ENCODE measurements around the gene C2CD2L.
A peak's percentile ranks its signal among the peaks of the same experiment; 100 is the strongest.
"Not testable (repeated sequence)": the region's sequence is repeated elsewhere in the genome, so short reads cannot be mapped to it uniquely, and the experiment has no call there.

The C2CD2L gene

GRCh38 chr11:119134389-119134978 lies 27.3 kb downstream of the C2CD2L start:
- TF ChIP-seq, protein P1, sequence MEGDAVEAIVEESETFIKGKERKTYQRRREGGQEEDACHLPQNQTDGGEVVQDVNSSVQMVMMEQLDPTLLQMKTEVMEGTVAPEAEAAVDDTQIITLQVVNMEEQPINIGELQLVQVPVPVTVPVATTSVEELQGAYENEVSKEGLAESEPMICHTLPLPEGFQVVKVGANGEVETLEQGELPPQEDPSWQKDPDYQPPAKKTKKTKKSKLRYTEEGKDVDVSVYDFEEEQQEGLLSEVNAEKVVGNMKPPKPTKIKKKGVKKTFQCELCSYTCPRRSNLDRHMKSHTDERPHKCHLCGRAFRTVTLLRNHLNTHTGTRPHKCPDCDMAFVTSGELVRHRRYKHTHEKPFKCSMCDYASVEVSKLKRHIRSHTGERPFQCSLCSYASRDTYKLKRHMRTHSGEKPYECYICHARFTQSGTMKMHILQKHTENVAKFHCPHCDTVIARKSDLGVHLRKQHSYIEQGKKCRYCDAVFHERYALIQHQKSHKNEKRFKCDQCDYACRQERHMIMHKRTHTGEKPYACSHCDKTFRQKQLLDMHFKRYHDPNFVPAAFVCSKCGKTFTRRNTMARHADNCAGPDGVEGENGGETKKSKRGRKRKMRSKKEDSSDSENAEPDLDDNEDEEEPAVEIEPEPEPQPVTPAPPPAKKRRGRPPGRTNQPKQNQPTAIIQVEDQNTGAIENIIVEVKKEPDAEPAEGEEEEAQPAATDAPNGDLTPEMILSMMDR (IDR thresholded peaks at IDR 0.05; ENCODE audit: extremely low read depth, missing control alignments) = peak; percentile 26
- no peak for DNase-seq (ENCODE audit: low spot score)

DNA sequence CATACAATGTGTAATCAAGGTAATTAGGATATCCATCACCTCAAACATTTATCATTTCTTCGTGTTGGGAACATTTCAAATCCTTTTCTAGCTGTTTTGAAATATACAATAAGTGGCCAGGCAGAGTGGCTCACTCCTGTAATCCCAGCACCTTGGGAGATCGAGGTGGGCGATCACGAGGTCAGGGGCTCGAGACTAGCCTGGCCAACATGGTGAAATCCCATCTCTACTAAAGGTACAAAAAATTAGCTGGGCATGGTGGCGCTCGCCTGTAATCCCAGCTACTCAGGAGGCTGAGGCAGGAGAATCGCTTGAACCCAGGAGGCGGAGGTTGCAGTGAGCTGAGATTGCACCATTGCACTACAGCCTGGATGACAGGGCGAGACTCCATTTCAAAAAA lies 32.1 kb downstream of the C2CD2L start:
- not testable (repeated sequence) for DNase-seq (ENCODE audit: low spot score)

DNA sequence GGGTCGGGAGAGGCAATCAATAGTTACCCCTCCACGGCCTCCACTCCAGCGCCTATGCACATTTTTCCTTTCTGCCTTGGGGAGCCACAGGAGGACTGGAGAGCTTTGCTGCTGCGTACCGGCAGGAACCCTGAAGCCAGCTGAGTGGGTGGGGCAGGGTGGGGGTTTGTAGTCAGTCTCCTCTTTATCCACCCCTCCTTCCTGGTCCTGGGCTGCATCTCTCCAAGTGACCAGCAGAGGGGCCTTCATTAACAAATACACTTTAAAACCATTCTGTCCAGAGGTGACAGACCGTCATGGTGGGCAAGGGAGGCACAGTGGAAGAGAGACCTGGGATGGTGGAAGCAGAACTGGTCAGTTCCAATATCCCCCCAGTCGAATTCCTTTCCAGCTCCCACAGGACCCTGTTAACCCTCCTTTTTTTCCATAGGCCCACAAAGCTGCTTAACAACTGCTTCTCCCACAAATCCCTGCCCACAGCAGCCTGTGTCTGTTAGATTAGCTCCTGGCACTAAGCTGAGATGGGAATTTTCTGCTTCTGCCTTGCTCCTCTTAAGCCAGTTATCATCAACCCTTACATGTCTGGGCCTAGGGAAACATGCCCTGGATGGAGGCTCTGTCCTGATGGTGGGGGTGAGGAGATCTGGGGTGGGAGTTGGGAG lies 37.8 kb downstream of the C2CD2L start:
- TF ChIP-seq, protein P1 (IDR thresholded peaks at IDR 0.05; ENCODE audit: extremely low read depth, missing control alignments) = peak; percentile 41
- peak; percentile 87 for DNase-seq (ENCODE audit: low spot score)

DNA sequence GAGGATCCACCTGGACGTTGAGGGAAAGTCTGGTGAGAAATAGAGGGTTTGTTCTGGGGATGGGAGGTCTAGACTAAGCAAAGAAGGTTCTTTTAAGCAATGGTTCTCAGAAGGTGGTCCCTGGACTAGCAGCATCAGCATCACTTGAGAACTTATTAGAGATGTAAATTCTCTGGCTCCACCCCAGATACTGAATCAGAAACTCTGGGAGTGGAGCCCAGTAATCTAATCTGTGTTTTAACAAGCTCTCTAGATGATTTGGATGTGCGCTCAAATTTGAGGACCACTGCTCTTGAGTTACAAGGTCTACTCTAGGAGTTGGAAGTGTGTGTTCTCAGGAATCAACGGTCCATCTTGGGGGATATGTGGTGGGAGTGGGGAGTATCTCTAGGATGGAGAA lies 38.4 kb downstream of the C2CD2L start:
- TF ChIP-seq, protein P1 (IDR thresholded peaks at IDR 0.05; ENCODE audit: extremely low read depth, missing control alignments) = no peak
- no peak for DNase-seq (ENCODE audit: low spot score)

DNA sequence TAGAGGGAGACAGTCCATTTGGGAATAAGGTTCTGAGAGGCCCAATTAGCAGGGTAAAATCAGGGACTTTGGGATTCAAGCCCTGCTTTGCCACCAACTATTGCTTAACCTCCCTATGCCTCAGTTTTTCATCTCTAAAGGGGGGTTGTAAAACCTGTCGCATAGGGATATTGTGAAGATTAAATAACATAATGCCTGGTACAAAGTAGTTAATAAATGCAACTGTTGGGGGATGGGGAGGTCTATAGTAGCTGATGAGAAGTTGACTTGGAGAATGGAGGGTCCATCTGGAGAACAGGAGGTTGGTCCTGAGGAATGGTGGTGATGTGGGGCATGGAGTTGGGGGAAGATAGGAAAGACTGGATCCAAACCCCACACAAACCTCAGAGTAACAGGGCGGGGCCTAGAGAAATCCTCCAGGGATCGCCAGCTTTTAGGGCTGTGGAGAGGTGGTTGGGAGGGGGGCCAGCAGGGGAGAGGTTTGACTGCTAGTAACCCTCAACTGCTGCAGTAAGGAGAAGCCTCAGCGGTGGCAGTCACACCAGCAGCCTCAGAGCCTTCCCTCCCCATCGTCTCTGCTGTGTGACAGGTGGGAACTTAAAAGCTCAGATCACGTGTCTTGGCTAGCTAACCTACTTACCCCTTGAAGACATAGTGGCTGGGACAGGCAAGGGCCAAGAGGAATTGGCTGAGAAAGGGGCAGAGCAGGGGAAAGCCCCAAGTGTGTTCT lies 40.6 kb downstream of the C2CD2L start:
- DNase-seq (ENCODE audit: low spot score) = no peak
- TF ChIP-seq, protein P1 (IDR thresholded peaks at IDR 0.05; ENCODE audit: extremely low read depth, missing control alignments) = no peak

- TF ChIP-seq, protein P1 (IDR thresholded peaks at IDR 0.05; ENCODE audit: extremely low read depth, missing control alignments) = no peak
- DNase-seq (ENCODE audit: low spot score) = no peak
These were observed 41.5 kb downstream of the C2CD2L start for GRCh38 chr11:119148720-119149017.

GRCh38 chr11:119149018-119149785 lies 42.1 kb downstream of the C2CD2L start, which contains the start of gene ABCG4:
Gene ABCG4 (plus strand): TSS chr11:119149052. CDS start chr11:119149966, 914 bp downstream.
- TF ChIP-seq, protein P1 (IDR thresholded peaks at IDR 0.05; ENCODE audit: extremely low read depth, missing control alignments) = no peak
- peak; percentile 58 for DNase-seq (ENCODE audit: low spot score)
